Sigmoid colon (tissue), 4 donors: ENCODE data around the gene CHCHD6.

Source experiments
- EP300 ChIP-seq, 4 donors: sonication (generic); formaldehyde crosslinking; IDR thresholded peaks; one replicate each; pipeline ENCODE4 v1.6.1; 2017; ENCODE audit warnings: antibody characterized with exemption in 4 of 4
- POLR2A ChIP-seq, 2 donors: fragments of 450-650 bp; IDR thresholded peaks; one replicate each; pipeline ENCODE4 v1.6.1; 2016; ENCODE audit warnings: antibody characterized with exemption in 2 of 2, mild to moderate bottlenecking in 2 of 2, moderate library complexity in 2 of 2
- POLR2AphosphoS5 ChIP-seq, 4 donors: sonication (generic); formaldehyde crosslinking; IDR thresholded peaks; one replicate each; pipeline ENCODE4 v1.6.1; 2017; ENCODE audit warnings: antibody characterized with exemption in 4 of 4
- TF ChIP-seq, protein P1 (sequence below), 4 experiments: fragments of 450-650 bp in 3 of 4; fragments of 200-600 bp in 1 of 4; IDR thresholded peaks; one replicate each; pipeline ENCODE4 v1.5.1; 2016 to 2019; ENCODE audit warnings: antibody characterized with exemption in 4 of 4, mild to moderate bottlenecking in 3 of 4, moderate library complexity in 2 of 4

GRCh38 chr3:126758882-126759281, 54.8 kb downstream of the CHCHD6 start:
- TF ChIP-seq, protein P1, sequence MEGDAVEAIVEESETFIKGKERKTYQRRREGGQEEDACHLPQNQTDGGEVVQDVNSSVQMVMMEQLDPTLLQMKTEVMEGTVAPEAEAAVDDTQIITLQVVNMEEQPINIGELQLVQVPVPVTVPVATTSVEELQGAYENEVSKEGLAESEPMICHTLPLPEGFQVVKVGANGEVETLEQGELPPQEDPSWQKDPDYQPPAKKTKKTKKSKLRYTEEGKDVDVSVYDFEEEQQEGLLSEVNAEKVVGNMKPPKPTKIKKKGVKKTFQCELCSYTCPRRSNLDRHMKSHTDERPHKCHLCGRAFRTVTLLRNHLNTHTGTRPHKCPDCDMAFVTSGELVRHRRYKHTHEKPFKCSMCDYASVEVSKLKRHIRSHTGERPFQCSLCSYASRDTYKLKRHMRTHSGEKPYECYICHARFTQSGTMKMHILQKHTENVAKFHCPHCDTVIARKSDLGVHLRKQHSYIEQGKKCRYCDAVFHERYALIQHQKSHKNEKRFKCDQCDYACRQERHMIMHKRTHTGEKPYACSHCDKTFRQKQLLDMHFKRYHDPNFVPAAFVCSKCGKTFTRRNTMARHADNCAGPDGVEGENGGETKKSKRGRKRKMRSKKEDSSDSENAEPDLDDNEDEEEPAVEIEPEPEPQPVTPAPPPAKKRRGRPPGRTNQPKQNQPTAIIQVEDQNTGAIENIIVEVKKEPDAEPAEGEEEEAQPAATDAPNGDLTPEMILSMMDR (IDR thresholded peaks at IDR 0.05): no peak
- no peak for TF ChIP-seq POLR2A (IDR thresholded peaks at IDR 0.05)
- TF ChIP-seq EP300 (IDR thresholded peaks at IDR 0.05): no peak
- no peak for TF ChIP-seq POLR2AphosphoS5 (IDR thresholded peaks at IDR 0.05)
